Fibroblast of upper back skin (primary cell): ENCODE results near the gene CACNB1.

Experiments used
- DNase-seq: peaks from one replicate; pipeline ENCODE4 v3.0.0-alpha.2; 2013

Gene CACNB1

DNA sequence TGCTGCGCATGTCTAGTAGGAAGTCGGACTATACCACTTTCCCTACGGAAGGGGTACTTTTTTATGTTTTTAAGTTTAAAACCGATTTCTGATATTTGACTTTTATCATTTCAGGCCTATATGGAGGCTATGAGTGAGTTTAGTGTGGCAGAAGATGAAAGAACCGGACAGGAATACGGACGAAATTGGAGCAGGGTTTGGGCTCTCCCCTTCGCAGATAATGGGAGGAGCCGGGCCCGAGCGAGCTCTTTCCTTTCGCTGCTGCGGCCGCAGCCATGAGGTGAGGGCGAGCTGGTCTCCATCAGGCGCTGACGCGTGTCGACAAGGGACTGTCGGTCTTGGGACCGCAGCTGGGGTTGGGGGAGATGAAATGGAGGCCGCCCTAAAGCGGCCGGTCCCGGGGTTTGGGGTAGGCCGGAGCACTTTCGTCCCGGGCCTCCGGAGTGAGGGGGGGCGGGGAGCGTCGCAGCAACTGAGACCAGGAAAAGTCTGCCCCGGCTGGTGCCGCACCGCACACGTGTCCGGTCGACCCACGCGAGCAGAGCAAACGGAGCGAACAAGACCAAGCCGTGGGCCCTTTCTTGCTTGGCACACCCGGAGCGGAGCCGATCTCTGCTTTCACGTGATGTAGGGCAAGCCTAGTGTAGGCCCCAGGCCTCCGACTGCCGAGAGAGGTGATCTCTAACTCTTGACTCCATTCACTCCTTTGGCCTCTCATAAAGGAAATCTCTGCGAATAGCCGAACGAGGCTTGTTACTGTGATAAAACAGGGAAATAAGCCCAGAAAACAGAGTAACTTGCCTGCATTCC is 2.8 kb upstream of the CACNB1 start, which contains the start of gene RPL19:
Gene RPL19, plus strand, starts transcription at position 214 of the 810 bp plus-strand sequence. Its CDS starts 62 bp downstream, at position 276.
- DNase-seq = no peak

- DNase-seq = peak; percentile 94
These were observed 2.3 kb upstream of the CACNB1 start for GRCh38 chr17:39199820-39200069.

DNA sequence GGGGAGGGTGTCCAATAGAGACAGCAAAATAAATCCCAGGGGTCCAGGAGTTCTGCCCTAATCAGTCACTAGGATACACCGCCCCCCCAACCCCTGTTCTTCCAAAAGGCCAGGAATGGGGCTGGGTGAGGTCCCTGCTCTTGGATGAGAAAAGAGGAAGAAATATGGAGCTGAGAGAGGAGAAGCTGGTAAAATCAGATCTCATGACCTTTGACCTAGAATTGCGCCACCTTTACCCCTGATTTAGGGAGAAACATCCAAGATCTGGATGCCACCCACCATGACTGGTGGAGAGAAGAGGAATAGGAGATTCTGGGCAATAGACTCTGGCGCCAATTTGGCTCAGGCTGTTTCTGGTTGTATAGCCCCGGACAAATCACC is 707 bp upstream of the CACNB1 start:
- DNase-seq = no peak

GRCh38 chr17:39196808-39197291 is 619 bp downstream of the CACNB1 start:
- DNase-seq = no peak

GRCh38 chr17:39196241-39196807 is 1.1 kb downstream of the CACNB1 start:
- no peak for DNase-seq

DNA sequence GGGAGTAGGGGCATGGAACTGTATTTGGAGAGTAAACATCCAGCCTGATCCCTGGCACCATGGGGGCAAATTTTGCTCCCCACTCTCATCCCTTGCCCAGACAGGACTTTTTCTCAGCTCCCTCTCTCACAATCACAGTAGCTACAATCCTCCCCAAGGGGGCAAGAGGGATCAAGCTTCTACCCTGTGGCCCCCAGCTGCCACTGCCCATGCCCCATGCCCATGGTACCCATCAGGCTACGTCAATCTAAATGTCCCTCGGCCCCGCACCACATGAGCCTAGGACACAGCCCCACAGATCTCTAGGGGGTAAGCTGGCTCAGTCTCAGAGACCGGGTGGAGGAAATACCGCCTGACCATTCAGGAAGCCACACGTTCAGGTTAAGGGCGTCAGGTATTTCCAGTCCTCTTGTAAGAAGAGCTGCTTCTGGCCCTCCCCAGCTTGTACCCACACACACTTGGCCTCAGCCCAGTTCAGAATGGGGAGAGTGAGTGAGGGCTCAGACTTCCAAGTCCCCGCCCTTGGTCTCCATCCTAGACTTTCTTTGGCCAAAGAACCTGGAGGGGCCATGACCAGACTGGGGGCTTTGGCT is 1.8 kb downstream of the CACNB1 start:
- DNase-seq = no peak

GRCh38 chr17:39194985-39195524 is 2.4 kb downstream of the CACNB1 start:
- no peak for DNase-seq

- DNase-seq = peak; percentile 59
These were observed 3.1 kb downstream of the CACNB1 start for GRCh38 chr17:39194089-39194984.

- no peak for DNase-seq
These were observed 4.1 kb downstream of the CACNB1 start for GRCh38 chr17:39193346-39193745.

- DNase-seq = no peak
These were observed 4.6 kb downstream of the CACNB1 start for GRCh38 chr17:39192901-39193300.

GRCh38 chr17:39191750-39192510 is 5.5 kb downstream of the CACNB1 start:
- DNase-seq = no peak

GRCh38 chr17:39187152-39187830 is 10.2 kb downstream of the CACNB1 start:
- no peak for DNase-seq

- DNase-seq = no peak
These were observed 10.9 kb downstream of the CACNB1 start for GRCh38 chr17:39186481-39187002.

DNA sequence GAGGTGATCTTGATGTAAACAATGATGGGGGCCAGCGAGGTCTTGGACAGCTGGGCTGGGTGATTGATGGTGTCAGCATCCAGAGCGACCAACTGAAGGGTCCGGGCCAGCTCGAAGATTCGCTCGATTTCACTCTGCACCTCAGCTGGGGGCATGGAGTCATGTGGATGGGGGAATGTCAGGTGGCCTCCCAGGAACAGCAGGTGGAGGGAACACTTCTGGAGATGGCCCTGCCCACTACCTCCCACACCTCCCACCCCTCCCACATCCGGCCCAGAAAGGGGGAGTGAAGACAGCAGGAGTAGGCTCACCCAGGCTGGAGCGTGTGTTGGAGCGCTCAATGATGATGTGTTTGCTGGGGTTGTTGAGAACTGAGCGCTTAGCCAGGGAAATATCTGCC is 13.7 kb downstream of the CACNB1 start:
- no peak for DNase-seq

DNA sequence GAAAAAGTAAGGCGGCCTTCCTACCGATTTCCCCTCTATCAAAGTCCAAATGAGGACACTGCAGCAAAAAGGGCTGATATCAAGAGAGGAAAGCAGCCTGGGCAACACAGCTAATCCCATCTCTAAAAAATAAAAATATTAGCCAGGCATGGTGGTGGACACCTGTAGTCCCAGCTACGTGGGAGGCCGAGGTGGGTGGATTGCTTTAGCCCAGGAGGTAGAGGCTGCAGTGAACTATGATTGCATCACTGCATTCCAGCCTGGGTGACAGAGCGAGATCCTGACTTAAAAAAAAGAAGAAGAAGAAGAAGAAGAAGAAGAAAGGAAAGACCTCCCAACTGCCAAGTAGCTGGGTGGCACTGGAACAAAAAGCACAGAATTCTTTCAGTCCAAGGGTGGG is 14.4 kb downstream of the CACNB1 start:
- no peak for DNase-seq

GRCh38 chr17:39181303-39181702 is 16.2 kb downstream of the CACNB1 start:
- DNase-seq = no peak

DNA sequence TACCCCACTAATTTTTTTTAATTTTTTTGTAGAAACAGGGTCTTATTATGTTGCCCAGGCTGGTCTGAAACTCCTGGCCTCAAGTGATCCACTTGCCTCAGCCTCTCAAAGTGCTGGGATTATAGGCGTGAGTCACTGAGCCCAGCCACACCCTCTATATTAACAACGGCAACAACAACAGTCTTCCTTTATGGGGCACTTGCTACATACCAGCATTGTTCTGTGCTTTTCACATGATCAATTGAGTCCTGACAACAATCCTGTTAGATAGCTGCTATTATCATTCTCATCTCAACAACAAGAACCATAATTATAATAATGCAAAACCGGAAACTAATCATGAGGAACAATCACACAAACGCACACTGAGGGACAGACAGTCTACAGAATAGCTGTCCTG is 18.9 kb downstream of the CACNB1 start:
- no peak for DNase-seq

DNA sequence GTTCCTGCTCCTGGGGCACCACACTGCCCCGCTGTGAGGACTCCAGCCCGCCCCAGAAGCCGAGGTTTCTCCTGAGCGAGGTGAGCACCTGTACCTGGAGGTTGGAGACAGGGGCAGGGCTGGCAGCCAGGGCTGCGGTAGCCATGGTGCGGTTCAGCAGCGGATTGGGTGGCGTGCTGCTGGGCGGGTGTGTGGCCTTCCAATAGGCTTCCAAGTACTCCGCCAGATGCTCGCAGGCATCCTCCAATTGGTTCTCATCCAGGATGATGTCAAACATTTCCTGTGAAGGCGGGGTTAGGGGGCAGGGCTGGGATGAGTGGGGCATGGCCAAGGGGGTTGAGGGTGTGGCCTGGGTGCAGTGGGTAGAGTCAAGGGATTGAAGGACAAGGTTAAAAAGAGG is 20.2 kb downstream of the CACNB1 start:
- peak; percentile 18 for DNase-seq

- DNase-seq = no peak
These were observed 21.8 kb downstream of the CACNB1 start for GRCh38 chr17:39175695-39176093.

- peak; percentile 64 for DNase-seq
These were observed 22.4 kb downstream of the CACNB1 start for GRCh38 chr17:39174920-39175694.
